DOHH2 (cell line): ENCODE results near the gene NSMCE1.

ENCODE experiments used
- EZH2phosphoT487 ChIP-seq: fragments of 200-600 bp; sonication (generic); IDR thresholded peaks from 2 replicates; pipeline ENCODE4 v1.6.1; 2017; ENCODE audit warnings: borderline replicate concordance, mild to moderate bottlenecking, antibody characterized with exemption, low read length, moderate library complexity, mixed read lengths
- TF ChIP-seq, protein P1 (sequence below): fragments of 200-600 bp; sonication (generic); IDR thresholded peaks from one replicate; pipeline ENCODE4 v1.5.1; 2014; ENCODE audit warnings: antibody characterized with exemption, mild to moderate bottlenecking, low read depth, low read length; ENCODE audit not compliant: poor library complexity, severe bottlenecking

DNA sequence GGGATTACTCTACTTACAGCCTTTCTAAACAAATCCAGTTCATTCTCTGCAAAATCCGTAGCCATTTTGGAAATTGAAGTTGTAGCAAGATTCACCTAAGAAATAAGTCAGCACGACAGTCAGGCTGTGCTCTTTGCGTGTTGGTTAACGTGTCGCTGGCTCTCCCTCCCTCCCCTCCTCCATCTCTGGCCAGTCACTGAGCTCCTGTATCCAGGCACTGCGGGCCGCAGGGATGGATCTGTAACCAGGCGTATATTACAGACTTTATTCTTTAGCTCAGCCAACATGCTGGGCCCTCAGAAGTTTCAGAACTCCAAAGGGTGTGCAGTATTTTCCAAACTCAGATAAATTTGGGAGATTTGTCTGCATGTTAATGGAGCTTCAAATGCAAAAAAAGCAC, 34.4 kb downstream of the NSMCE1 start:
- no peak for TF ChIP-seq EZH2phosphoT487
- TF ChIP-seq, protein P1, sequence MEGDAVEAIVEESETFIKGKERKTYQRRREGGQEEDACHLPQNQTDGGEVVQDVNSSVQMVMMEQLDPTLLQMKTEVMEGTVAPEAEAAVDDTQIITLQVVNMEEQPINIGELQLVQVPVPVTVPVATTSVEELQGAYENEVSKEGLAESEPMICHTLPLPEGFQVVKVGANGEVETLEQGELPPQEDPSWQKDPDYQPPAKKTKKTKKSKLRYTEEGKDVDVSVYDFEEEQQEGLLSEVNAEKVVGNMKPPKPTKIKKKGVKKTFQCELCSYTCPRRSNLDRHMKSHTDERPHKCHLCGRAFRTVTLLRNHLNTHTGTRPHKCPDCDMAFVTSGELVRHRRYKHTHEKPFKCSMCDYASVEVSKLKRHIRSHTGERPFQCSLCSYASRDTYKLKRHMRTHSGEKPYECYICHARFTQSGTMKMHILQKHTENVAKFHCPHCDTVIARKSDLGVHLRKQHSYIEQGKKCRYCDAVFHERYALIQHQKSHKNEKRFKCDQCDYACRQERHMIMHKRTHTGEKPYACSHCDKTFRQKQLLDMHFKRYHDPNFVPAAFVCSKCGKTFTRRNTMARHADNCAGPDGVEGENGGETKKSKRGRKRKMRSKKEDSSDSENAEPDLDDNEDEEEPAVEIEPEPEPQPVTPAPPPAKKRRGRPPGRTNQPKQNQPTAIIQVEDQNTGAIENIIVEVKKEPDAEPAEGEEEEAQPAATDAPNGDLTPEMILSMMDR = no peak
